HEK293 (cell line): ENCODE results near the gene FIP1L1.

Experiments
- KLF10 ChIP-seq: fragments of 450-650 bp; IDR thresholded peaks from 2 replicates; pipeline ENCODE4 v1.5.1; 2018; ENCODE audit warnings: missing biosample characterization, mild to moderate bottlenecking, missing genetic modification characterization
- MEIS1 ChIP-seq: sonication (generic); formaldehyde crosslinking; IDR thresholded peaks from 2 replicates; pipeline ENCODE4 v1.8.1; 2022; ENCODE audit warnings: missing genetic modification reagents, mild to moderate bottlenecking, borderline replicate concordance
- SP3 ChIP-seq: fragments of 450-650 bp; formaldehyde crosslinking; IDR thresholded peaks from 2 replicates; pipeline ENCODE4 v1.5.1; 2016; ENCODE audit warnings: missing biosample characterization, missing genetic modification characterization
- ZBTB21 ChIP-seq: fragments of 450-650 bp; formaldehyde crosslinking; IDR thresholded peaks from 2 replicates; pipeline ENCODE4 v1.5.1; 2017; ENCODE audit warnings: missing biosample characterization, missing genetic modification characterization
- ZNF416 ChIP-seq: fragments of 450-650 bp; formaldehyde crosslinking; IDR thresholded peaks from 2 replicates; pipeline ENCODE4 v1.5.1; 2016; ENCODE audit warnings: missing biosample characterization, missing genetic modification characterization
- ZNF510 ChIP-seq: fragments of 450-650 bp; formaldehyde crosslinking; IDR thresholded peaks from 2 replicates; pipeline ENCODE4 v1.5.1; 2018; ENCODE audit warnings: mild to moderate bottlenecking, missing genetic modification characterization, missing biosample characterization; ENCODE audit not compliant: insufficient replicate concordance
- ZNF514 ChIP-seq: fragments of 450-650 bp; formaldehyde crosslinking; IDR thresholded peaks from 2 replicates; pipeline ENCODE4 v1.5.1; 2016; ENCODE audit warnings: missing biosample characterization, missing genetic modification characterization
- ZNF600 ChIP-seq: fragments of 450-650 bp; formaldehyde crosslinking; IDR thresholded peaks from 2 replicates; pipeline ENCODE4 v1.5.1; 2016; ENCODE audit warnings: missing biosample characterization, missing genetic modification characterization
- ZNF830 ChIP-seq: fragments of 450-650 bp; IDR thresholded peaks from 2 replicates; pipeline ENCODE4 v1.5.0; 2018; ENCODE audit warnings: missing biosample characterization, missing genetic modification characterization, low read depth, mild to moderate bottlenecking, moderate library complexity
- ZSCAN16 ChIP-seq: fragments of 450-650 bp; formaldehyde crosslinking; IDR thresholded peaks from 2 replicates; pipeline ENCODE4 v1.5.1; 2016; ENCODE audit warnings: missing biosample characterization, missing genetic modification characterization
- ZXDB ChIP-seq: fragments of 450-650 bp; formaldehyde crosslinking; IDR thresholded peaks from 2 replicates; pipeline ENCODE4 v1.5.1; 2016; ENCODE audit warnings: missing biosample characterization, missing genetic modification characterization
- TF ChIP-seq, protein P1 (sequence below): IDR thresholded peaks from 2 replicates; pipeline ENCODE4 v1.6.1; 2011; ENCODE audit warnings: mild to moderate bottlenecking, low read depth, low read length, borderline replicate concordance
- TF ChIP-seq, protein P2 (sequence below): fragments of 450-650 bp; formaldehyde crosslinking; IDR thresholded peaks from 2 replicates; pipeline ENCODE4 v1.5.1; 2016; ENCODE audit warnings: missing biosample characterization, missing genetic modification characterization

DNA sequence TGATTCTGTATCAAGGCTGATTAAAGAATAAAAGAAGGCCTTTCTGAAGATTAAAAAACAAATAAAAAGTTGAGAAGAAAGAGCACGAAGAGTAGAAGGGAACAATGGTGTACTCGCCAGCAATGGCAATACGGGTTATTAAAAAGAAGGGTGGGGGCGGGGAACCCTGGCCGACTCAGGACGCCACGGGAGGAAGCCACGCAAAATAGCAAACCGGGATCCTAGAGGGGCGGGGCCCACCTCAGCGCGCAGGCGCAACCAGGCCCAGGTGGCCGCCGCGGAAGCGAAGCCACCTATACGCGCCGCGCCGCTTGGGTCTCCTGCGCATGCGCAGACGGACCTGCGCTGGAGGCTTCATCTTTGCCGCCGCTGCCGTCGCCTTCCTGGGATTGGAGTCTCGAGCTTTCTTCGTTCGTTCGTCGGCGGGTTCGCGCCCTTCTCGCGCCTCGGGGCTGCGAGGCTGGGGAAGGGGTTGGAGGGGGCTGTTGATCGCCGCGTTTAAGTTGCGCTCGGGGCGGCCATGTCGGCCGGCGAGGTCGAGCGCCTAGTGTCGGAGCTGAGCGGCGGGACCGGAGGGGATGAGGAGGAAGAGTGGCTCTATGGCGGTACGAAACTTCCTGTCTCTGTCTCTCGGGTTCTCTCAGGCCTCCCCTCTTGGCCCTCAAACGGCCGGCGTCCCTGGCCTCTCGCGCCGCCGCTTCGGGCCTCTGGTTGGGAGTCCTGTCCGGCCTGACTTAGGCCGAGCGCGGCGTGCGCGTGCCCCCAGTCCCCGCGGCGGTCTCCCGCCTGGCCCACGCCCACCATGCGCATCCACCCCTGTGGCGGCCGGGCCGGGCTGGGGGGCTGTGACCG, at the start of gene FIP1L1:
- TF ChIP-seq ZBTB21 (tag by site-specific recombination) (no peak), ZSCAN16 (tag by site-specific recombination) (no peak), ZNF514 (tag by site-specific recombination) (no peak), KLF10 (tag by site-specific recombination) (peak; percentile 44; the same call in 1 of the 2 replicates), SP3 (tag by site-specific recombination) (0 out of 2 replicates have a peak, but pooled peaks have one; percentile 9), MEIS1 (CRISPR knock-in tag) (no peak), ZNF600 (tag by site-specific recombination) (no peak), ZXDB (tag by site-specific recombination) (peak; percentile 13; the same call in 1 of the 2 replicates), ZNF830 (no peak), ZNF416 (tag by site-specific recombination) (no peak), ZNF510 (no peak)
- TF ChIP-seq, protein P1, sequence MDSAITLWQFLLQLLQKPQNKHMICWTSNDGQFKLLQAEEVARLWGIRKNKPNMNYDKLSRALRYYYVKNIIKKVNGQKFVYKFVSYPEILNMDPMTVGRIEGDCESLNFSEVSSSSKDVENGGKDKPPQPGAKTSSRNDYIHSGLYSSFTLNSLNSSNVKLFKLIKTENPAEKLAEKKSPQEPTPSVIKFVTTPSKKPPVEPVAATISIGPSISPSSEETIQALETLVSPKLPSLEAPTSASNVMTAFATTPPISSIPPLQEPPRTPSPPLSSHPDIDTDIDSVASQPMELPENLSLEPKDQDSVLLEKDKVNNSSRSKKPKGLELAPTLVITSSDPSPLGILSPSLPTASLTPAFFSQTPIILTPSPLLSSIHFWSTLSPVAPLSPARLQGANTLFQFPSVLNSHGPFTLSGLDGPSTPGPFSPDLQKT = no peak
- TF ChIP-seq, protein P2, sequence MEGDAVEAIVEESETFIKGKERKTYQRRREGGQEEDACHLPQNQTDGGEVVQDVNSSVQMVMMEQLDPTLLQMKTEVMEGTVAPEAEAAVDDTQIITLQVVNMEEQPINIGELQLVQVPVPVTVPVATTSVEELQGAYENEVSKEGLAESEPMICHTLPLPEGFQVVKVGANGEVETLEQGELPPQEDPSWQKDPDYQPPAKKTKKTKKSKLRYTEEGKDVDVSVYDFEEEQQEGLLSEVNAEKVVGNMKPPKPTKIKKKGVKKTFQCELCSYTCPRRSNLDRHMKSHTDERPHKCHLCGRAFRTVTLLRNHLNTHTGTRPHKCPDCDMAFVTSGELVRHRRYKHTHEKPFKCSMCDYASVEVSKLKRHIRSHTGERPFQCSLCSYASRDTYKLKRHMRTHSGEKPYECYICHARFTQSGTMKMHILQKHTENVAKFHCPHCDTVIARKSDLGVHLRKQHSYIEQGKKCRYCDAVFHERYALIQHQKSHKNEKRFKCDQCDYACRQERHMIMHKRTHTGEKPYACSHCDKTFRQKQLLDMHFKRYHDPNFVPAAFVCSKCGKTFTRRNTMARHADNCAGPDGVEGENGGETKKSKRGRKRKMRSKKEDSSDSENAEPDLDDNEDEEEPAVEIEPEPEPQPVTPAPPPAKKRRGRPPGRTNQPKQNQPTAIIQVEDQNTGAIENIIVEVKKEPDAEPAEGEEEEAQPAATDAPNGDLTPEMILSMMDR (tag by site-specific recombination) = peak; percentile 36
